Small intestine (tissue), 7 donors: ENCODE results near the gene SLC41A1. TPM values are rescaled to one million over a fixed set of nuclear protein-coding genes. Genes with fewer than 3 reads are reported as not detected.
A peak's percentile ranks its signal among the peaks of the same experiment; 100 is the strongest.

Experiments
- DNase-seq, 2 donors: peaks; one replicate each; pipeline versions ENCODE4 v3.0.0 to v3.0.0-alpha.2; 2013
- FAIRE-seq: peaks from 2 replicates; lab custom pipeline; 2012; peaks lifted over from hg19 to GRCh38; lab: Jason Lieb, UNC
- H3K27ac ChIP-seq, 3 donors: one replicate each; pipeline ENCODE4 v1.5.1; 2013; ENCODE audit warnings: low read length in 2 of 3, mild to moderate bottlenecking in 2 of 3, control low read depth in 1 of 3, inconsistent platforms in 1 of 3, low read depth in 1 of 3, moderate library complexity in 1 of 3
- H3K27me3 ChIP-seq, 3 donors: one replicate each; pipeline ENCODE4 v1.6.1; 2013; ENCODE audit warnings: low read length in 3 of 3, inconsistent platforms in 1 of 3; ENCODE audit not compliant: control insufficient read depth in 3 of 3, insufficient read depth in 3 of 3
- H3K36me3 ChIP-seq, 3 donors: one replicate each; pipeline ENCODE4 v1.6.1; 2013; ENCODE audit warnings: low read length in 3 of 3, inconsistent platforms in 1 of 3, low read depth in 1 of 3, mild to moderate bottlenecking in 1 of 3, moderate library complexity in 1 of 3; ENCODE audit not compliant: control insufficient read depth in 3 of 3, insufficient read depth in 2 of 3
- H3K4me1 ChIP-seq, 3 donors: one replicate each; pipeline ENCODE4 v1.6.1; 2013; ENCODE audit warnings: low read length in 2 of 3, inconsistent platforms in 1 of 3, low read depth in 1 of 3, mild to moderate bottlenecking in 1 of 3, moderate library complexity in 1 of 3; ENCODE audit not compliant: control insufficient read depth in 3 of 3, insufficient read depth in 2 of 3
- H3K4me3 ChIP-seq, 3 donors: one replicate each; pipeline ENCODE4 v1.5.1; 2013; ENCODE audit warnings: low read length in 3 of 3, control low read depth in 1 of 3, inconsistent platforms in 1 of 3, low read depth in 1 of 3, mild to moderate bottlenecking in 1 of 3, moderate library complexity in 1 of 3
- H3K9me3 ChIP-seq, 2 donors: one replicate each; pipeline ENCODE4 v1.6.1; 2013; ENCODE audit warnings: low read depth in 1 of 2, low read length in 1 of 2; ENCODE audit not compliant: control insufficient read depth in 2 of 2, insufficient read depth in 1 of 2
- WGBS, 3 donors: extraction: QIAGEN DNeasy Blood & Tissue Kit; methylation state at CpG; one replicate each; pipeline ENCODE4 v1.1.7; 2013; 5-methylcytosine and 5-hydroxymethylcytosine counted together
- polyA plus RNA-seq, 4 donors: library from polyadenylated mRNA; stranded (reverse) in 3 of 4; unstranded in 1 of 4; fragments of 200-250 nt in 3 of 4; fragments of 120-200 nt in 1 of 4; gene quantifications; one replicate each; pipeline versions ENCODE4 v1.2.1 to v1.2.3, GENCODE V29; 2013
- donor health status: healthy with polysubstance abuse.
- donor health status: control.
- donor health status: control.
- donor health status: Bipolar disorder and iron deficiency.
- donor health status: healthy.

Gene SLC41A1
- polyA plus RNA-seq, 4 donors, result 0.89 to 9.4 (median 3.2) TPM

DNA sequence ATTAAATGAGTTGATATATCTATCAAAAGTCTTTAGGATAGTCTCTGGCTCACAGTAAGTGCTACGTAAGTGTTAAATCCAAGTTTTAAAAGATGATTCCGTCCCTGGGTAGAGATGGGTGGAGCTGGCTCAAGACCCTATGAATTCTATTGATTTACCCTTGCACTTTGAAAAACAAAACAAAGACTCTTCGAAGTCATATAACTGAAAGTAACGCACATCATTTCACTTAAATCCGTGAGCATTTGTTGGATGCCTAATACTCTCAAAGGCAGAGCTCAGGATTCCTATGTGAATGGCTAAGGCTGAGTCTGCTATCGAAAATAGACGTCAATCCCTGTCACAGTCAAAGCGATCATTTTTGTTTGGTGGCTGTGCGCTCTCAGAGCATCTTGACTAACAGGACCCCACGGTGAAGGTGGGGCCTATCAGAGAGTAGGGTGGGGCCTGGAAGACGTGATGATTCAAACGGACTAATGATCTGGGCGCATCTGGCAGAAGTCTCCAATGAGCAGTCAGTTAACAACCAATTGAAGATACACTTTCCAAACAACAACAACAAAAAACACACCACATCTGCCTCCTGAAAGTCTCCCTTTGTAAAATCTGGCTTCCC, 61.9 kb downstream of the SLC41A1 start:
- H3K9me3 ChIP-seq, result no peaks in the 10 kb centered on the region
- H3K36me3 ChIP-seq, result no peaks in the 10 kb centered on the region
- no peak for FAIRE-seq
- H3K27me3 ChIP-seq, result no peaks in the 10 kb centered on the region
- H3K27ac ChIP-seq, result no peak overlapping the region
- no peak overlapping the region for H3K4me3 ChIP-seq
- H3K4me1 ChIP-seq, result peaks cover 0 to 9% (median 6%) of the 10 kb centered on the region in 3 donors
- DNase-seq, result no peak
- 64 to 78% (median 73%) methylated on average over 13 of the region's 13 CpGs for WGBS, 3 donors

DNA sequence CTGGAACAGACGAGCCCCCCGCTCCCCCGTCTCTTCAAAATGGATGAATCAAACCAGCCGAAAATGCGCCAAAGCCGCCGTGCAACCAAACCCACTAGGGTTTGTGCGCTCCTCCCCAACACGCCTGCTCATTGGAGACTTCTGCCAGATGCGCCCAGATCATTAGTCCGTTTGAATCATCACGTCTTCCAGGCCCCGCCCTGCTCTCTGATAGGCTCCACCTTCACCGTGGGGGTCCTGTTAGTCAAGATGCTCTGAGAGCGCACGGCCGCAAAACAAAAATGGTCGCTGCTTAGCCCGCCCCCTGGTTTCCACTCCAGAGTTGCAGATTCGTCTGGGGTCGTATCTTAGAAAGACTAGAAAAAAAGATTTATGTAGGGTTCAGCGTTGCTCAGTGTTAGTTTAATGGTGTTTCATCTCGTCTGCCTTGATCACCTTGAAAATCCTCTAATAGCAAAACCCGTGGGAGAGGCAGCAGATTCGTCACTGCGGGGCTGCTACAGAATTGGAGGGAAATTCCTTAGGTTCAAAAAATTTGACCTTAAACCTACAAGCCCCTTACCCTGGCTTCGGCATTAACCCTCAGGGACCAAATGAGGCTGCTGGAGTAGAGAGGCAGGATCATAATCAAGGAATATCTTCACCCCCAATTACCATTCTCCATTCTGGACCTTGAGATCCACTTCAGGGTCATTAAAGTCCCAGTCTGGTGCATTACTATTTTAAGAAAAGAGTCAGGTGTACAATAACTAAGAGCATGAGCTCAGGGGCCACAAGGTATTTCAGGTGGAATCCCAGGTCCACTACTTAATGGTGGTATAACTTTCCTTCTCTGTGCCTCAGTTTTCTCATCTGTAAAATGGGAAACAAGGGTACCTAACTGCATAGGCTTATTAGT, 62.6 kb downstream of the SLC41A1 start, which contains the start of gene NUCKS1:
Gene NUCKS1 (minus strand): TSS at position 45 of the 898 bp plus-strand sequence. CDS start 209 bp downstream, outside the sequence.
- peaks cover 0 to 9% (median 9%) of the 10 kb centered on the region in 3 donors for H3K4me1 ChIP-seq
- peak; percentile 98 to 99 for DNase-seq
- FAIRE-seq, result no peak
- H3K9me3 ChIP-seq, result no peaks in the 10 kb centered on the region
- no peaks in the 10 kb centered on the region for H3K36me3 ChIP-seq
- WGBS, 3 donors, result 0 to 1% (median 1%) methylated on average over 27 of the region's 27 CpGs
- H3K27ac ChIP-seq, result peak within 1 kb of the TSS; percentile 95 to 99 (median 97)
- H3K4me3 ChIP-seq, result peak within 1 kb of the TSS; percentile 92 to 99 (median 94)
- H3K27me3 ChIP-seq, result no peaks in the 10 kb centered on the region

DNA sequence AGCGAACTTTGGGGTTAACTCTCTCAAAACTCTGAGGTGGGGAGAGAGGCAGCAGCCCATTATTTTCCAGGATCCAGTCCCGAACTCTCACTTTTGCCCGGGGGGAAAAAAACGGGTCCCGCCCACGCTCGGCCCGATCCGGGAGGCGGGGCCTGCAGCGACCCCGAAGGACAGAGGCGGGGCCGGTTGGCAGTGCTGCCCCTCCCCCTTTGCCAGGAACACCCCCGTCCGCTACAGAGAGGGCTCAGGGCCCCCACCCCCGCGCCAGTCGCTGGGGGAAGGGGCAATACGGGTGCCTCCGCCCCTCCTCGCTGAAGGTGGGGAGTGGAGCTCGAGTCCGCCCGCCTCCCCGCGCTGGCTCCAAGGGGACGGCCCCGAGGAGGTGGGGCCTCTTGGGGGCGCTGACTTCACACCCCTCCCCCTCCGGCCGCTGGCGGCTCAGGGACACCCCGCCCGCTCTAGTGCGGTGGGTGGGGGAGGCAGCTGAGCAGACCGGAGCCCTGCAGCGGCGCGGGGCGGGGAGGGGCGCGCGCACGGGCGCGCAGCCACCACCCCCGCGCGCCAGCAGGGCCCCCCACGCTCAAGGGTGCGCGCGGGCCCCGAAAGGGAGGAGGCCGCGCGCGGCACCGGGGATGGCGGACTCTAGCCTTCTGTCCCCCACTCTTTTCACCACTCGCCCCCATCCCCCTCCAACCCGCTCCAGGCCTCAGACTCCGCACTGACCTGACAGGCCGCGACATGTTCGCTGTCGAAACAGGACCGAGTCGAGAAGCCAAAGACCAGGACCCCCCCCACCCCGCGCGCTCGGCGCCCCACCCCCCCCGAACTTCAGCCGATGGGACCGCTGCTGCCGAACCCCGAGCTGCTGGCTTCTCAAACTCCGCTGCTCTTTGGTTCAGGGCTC, 63.5 kb downstream of the SLC41A1 start:
- Histone ChIP-seq H3K9me3 (no peaks in the 10 kb centered on the region), H3K36me3 (no peaks in the 10 kb centered on the region), H3K27me3 (no peaks in the 10 kb centered on the region), H3K4me1 (peaks cover 3 to 14% (median 9%) of the 10 kb centered on the region in 3 donors), H3K4me3 (peak overlapping the region; percentile 92 to 99 (median 94)), H3K27ac (peak overlapping the region; percentile 95 to 99 (median 97))
- 0 to 1% (median 1%) methylated on average over 34 to 81 of the region's 81 CpGs for WGBS, 3 donors
- peak; percentile 95 to 98 for DNase-seq
- FAIRE-seq, result no peak

DNA sequence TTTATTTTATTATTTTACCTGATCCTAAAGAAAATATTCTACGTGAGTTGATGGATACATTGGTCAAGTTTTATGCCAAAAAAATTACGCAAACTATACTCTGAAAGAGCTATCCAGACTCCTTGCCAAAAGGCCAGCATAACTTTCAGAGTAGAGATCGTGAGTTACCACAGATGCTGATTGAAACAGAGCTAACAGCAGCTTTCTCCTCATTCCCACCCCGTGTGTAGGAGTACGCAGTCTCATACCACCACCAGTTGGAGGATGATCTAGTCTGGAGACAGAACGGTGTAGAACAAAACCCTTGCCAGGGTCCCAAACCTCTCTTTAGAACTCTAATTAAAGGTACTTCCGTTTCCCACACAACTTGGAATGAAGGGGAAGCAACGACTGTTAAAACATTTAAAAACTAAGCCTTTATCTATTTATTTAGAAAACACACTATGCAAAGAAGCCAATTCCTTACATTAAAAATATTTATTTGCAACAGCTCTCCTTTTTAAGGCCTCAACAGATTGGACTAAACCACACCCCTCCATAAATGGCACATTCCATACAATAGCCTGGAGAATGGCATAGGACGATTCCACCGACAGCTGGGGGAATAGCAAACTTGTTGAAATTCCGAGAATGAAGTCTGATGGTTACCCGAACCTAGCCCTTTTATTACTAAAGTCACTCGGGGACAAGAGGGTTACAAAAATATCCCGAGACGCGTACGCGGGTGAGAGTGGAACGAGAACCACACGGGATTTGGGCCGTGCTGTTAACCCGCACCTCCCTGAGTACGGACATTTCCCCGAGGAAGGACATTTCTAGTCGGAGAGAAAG, 64.4 kb downstream of the SLC41A1 start:
- DNase-seq, result peak in 1 of 2 donors; percentile 73
- WGBS, 3 donors, result 0 to 1% (median 0%) methylated on average over 24 to 25 of the region's 25 CpGs
- H3K9me3 ChIP-seq, result no peaks in the 10 kb centered on the region
- H3K36me3 ChIP-seq, result no peaks in the 10 kb centered on the region
- peak overlapping the region; percentile 92 to 99 (median 94) for H3K4me3 ChIP-seq
- peaks cover 3 to 14% (median 9%) of the 10 kb centered on the region in 3 donors for H3K4me1 ChIP-seq
- no peaks in the 10 kb centered on the region for H3K27me3 ChIP-seq
- no peak for FAIRE-seq
- peak overlapping the region; percentile 95 to 99 (median 97) for H3K27ac ChIP-seq

DNA sequence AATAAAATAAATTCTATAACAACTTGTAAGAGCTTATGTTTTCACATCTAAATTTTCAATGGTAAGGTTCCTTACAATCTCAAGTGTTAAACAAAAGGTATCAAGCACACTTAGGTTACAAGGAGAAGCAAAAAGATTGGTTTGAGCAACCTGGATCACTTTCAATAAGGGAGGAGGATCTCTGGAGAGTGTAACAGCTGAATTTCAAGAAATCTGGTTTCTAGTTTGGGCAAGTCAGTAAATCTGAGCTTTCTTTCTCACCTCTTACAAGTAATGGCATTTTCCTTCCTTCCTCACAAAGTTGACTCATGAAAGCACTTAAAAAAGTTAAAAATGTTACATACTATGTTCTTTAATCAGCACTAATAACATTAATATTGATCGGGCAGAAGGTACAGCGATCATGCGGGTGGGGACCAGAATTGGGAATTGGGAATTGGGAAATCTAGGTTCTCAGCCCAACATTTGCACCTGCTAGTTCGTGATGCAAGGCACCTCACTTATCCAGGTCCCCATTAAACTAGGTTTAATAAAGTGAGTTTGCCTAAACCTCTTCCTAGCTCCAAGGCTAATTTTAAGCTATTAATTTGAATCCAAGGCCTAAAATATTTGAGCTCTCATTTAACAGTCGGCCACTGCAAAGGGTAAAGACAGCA, 66.1 kb downstream of the SLC41A1 start:
- Histone ChIP-seq H3K27ac (peak overlapping the region in 1 of 3 donors; percentile 14), H3K9me3 (no peaks in the 10 kb centered on the region), H3K36me3 (no peaks in the 10 kb centered on the region), H3K27me3 (no peaks in the 10 kb centered on the region), H3K4me3 (no peak overlapping the region), H3K4me1 (peaks cover 3 to 23% (median 12%) of the 10 kb centered on the region in 3 donors)
- no peak for FAIRE-seq
- DNase-seq, result no peak
- WGBS, 3 donors, result 34 to 56% (median 39%) methylated on average over 5 of the region's 5 CpGs

DNA sequence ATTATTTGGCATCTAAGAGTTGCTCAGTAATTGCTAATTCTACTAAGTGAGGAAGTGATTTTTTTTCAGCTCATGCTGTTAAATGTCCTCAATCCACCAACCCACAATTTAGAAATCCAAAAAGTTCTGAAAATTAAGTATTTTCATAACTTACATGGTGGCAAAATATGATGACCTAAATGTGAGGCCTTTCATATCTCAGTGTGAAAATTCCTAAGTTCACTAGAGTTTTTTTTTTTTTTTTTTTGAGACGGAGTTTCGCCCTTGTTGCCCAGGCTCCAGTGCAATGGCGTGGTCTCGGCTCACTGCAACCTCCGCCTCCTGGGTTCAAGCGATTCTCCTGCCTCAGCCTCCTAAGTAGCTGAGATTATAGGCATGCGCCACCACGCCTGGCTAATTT, 68.6 kb downstream of the SLC41A1 start:
- no peaks in the 10 kb centered on the region for H3K9me3 ChIP-seq
- WGBS, 3 donors, result 91 to 99% (median 92%) methylated on average over 7 to 8 of the region's 8 CpGs
- no peak for DNase-seq
- H3K27me3 ChIP-seq, result no peaks in the 10 kb centered on the region
- H3K36me3 ChIP-seq, result peaks cover 0 to 11% (median 0%) of the 10 kb centered on the region in 3 donors
- FAIRE-seq, result no peak
- no peak overlapping the region for H3K4me3 ChIP-seq
- peaks cover 3 to 29% (median 13%) of the 10 kb centered on the region in 3 donors for H3K4me1 ChIP-seq
- H3K27ac ChIP-seq, result no peak overlapping the region

GRCh38 chr1:205743977-205744376, 69.0 kb downstream of the SLC41A1 start:
- FAIRE-seq, result no peak
- Histone ChIP-seq H3K9me3 (no peaks in the 10 kb centered on the region), H3K4me1 (peaks cover 3 to 29% (median 13%) of the 10 kb centered on the region in 3 donors), H3K36me3 (peaks cover 0 to 12% (median 0%) of the 10 kb centered on the region in 3 donors), H3K27ac (no peak overlapping the region), H3K27me3 (no peaks in the 10 kb centered on the region), H3K4me3 (no peak overlapping the region)
- DNase-seq, result no peak
- WGBS, 3 donors, result 33 to 45% (median 44%) methylated on average over 4 of the region's 4 CpGs
